ENCODE data around the gene TADA2B.
"Not testable (repeated sequence)": the region's sequence is repeated elsewhere in the genome, so short reads cannot be mapped to it uniquely, and the experiment has no call there.

Gene TADA2B

DNA sequence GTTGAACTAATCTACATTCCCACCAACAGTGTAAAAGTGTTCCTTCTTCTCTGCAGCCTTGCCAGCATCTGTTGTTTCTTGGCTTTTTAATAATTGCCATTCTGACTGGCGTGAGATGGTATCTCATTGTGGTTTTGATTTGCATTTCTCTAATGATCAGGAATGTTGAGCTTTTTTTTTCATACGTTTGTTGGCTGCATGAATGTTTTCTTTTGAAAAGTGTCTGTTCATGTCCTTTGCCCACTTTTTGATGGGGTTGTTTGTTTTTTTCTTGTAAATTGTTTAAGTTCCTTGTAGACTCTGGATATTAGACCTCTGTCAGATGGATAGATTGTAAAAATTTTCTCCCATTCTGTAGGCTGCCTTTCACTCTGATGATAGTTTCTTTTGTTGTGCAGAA is 36.7 kb downstream of the TADA2B start:
- DNase-seq (ENCODE audit: low read depth): not testable (repeated sequence)

DNA sequence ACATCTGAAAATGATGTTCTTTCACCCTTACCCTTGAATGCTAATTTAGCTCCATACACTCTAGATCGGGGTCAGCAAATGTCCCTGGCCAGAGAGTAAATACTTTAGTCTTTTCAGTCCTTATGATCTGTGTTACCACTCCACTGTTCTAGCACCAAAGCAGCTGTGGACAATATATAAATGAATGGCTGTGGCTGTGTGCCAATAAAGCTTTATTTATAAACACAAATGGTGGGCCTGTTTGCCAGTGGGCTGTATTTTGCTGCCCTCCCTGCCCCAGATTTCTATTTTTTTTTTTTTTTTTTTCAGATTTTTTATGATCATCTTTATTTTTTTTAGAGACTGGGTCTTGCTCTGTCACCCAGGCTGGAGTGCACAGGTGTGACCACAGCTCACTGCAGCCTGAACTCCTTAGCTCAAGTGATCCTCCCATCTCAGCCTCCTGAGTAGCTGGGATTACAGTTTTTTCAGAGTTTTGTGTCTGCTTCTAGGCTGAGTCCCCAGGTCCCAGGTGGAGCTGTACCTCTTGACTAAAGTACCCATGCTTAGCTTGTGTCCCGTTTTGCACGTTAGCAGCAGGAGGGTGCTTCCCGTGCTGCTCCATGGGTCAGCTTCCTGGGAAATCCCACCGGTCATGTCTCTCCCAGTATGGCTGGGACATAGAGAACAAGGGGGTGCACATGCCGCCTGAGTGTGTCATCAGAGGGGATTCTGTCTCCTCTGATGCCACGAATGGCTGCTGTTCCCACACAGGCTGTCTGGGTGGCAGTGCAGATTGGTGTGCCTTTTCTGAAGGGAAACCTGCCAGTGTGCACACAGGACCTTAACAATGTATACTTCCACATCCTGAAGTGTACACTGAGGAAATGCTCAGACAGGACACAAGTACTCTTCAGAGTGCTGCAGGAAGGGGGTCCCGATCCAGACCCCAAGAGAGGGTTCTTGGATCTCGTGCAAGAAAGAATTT is 40.7 kb downstream of the TADA2B start:
- no peak for DNase-seq (ENCODE audit: low read depth)

DNA sequence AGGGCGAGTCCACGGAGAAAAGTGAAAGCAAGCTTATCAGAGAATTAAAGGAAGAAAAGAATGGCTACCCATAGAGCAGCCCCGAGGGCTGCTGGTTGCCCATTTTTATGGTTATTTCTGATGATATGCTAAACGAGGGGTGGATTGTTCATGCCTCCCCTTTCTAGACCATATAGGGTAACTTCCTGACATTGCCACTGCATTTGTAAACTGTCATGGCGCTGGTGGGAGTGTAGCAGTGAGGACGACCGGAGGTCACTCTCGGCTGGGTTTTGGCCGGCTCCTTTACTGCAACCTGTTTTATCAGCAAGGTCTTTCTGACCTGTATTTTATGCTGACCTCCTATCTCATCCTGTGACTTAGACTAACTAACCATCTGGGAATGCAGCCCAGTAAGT is 41.4 kb downstream of the TADA2B start:
- not testable (repeated sequence) for DNase-seq (ENCODE audit: low read depth)

DNA sequence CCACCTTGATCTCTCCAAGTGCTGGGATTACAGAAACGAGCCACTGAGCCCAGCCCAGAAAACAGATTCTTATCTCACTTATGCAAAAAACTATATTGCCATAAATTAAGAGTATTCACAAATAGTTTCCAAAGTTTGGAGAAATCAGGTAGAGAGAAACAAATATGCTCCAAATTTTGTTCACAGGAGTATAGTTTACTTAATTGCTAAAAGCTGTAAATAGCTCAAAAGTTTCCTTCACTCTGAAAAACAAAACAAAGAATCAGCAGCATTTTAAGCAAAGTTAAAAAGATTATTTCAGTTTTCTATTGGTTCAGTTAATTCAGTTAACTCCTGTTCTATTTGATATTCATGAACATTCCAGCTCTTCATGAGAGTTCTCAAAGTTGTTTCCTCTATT is 43.2 kb downstream of the TADA2B start:
- DNase-seq (ENCODE audit: low read depth): no peak

DNA sequence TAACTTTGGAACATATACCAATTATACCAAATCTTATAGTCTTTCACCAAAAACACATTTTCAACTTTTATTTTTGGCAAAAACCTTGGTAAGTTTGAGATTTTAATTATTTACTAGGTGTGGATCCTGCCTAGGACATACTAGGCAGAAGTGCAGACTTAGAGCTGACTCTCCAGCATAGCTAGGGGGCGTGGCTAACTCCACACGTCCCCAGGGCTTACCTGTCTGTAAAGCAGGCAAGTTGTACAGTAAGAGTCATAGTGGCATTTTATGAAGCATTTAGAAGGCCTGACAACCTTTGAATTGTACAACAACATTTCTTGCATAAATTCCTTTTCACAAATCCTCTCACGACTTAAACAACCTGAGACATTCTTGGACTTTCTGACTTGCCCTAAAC is 43.9 kb downstream of the TADA2B start:
- no peak for DNase-seq (ENCODE audit: low read depth)

DNA sequence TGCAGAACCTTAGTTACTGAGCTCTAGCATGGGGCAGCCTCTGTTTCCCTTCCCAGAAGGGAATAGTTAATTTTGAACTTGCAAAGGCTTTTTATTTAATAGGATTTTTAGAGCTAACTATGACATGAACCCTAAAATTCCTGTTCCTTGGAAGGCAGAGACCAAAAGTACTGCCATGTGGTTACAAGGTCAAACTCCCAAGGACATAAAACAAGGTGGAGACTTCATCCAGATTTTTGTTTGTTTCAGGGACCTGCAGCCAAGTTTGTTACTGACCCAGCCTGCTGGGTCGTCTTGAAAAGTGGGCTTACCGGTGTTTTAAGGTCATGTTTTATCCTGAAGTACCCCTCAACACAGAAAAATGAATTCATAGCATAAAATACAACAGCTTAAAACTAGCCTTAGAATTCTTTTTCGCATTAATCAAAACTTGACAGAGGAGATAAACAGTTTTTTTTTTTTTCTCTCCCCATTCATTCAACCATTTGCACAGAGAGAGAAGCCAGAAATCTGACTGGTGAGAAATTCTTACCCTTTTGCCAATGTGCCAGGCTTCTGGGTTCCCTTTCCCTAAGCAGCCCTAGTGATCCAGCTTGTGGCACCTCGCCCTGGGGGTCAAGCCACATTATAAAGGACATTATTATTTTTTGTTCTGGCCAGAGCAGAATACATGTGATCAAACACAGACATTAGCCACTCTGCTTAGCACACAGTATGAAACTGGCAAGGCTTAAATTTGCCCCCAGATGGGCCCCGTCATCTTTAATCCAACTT is 46.2 kb downstream of the TADA2B start:
- DNase-seq (ENCODE audit: low read depth): no peak

DNA sequence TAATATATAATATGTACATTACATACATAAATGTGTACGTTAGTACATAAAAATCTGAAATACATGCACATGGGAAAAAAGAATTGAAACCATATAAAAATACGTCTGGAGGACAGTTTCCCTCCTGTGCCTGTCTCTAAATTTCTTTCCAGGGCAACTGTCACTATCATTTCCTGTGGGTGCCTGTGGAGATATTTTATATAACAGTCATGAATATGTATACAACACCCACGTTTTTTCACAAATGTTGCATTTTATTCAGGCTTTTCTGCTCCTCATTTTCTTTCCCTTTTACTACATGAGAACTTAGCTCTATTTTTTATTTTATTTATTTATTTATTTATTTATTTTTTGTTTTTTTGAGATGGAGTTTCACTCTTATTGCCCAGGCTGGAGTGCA is 48.9 kb downstream of the TADA2B start:
- no peak for DNase-seq (ENCODE audit: low read depth)

DNA sequence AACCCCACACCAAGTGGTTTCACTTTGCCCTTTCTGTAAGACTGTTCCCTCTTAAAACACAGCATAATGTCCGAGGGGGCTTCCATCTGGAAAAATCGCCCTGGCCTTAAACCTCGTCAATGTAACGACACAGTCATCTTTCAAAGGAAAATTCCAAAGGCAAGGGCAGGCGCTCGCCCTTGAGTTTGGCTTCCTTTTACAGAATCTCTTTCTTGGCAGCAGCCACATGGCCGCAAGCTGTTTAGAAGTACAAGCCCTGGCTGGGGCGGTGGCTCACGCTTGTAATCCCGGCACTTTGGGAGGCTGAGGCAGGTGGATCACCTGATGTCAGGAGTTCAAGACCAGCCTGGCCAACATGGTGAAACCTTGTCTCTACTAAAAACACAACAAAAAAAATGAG is 51.7 kb downstream of the TADA2B start:
- no peak for DNase-seq (ENCODE audit: low read depth)

DNA sequence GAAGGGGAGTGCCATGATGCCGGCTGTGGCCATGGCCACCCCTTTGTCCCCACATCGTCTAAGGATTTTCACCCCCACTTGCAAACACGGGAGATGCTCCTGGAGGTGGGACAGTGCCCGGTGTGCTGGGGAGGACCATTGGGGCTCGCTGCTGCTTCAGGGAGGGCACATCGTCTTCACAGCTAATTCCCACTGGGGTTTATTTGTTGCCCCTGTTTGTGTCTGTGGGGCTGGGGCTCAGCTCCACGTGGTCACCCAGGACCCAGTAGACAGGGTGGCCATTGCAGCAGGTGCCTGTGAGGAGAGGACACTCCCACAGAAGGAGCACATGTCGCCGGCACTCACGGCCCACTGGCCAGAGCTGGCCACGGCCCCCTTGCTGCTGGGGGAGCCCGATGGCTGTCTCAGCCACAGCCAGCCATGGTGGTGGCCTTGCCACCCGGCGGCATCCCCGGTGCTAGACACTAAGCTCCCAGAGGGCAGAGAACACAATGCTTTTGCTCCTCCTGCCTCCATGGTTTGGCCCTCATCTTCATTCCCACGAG is 52.5 kb downstream of the TADA2B start:
- DNase-seq (ENCODE audit: low read depth): no peak

DNA sequence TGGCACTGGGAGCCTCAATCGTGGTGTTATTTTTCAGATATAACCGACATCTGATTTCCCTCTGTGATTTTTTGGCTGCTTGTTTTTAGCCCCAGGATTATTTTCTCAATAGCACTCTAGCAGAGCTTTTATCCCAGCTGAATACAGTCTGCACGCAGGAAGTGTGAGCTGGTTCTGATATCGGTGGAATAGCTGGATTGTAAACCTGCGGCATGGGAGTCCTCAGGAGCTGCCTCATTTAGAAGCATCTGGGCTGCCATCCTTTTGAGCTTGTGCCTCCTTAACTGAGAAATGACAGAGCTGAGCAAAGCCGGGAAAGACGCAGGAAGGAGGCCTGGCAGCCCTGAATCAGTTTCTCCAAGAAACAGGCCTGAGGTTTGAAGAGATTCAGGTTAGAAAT is 53.1 kb downstream of the TADA2B start:
- DNase-seq (ENCODE audit: low read depth): no peak

DNA sequence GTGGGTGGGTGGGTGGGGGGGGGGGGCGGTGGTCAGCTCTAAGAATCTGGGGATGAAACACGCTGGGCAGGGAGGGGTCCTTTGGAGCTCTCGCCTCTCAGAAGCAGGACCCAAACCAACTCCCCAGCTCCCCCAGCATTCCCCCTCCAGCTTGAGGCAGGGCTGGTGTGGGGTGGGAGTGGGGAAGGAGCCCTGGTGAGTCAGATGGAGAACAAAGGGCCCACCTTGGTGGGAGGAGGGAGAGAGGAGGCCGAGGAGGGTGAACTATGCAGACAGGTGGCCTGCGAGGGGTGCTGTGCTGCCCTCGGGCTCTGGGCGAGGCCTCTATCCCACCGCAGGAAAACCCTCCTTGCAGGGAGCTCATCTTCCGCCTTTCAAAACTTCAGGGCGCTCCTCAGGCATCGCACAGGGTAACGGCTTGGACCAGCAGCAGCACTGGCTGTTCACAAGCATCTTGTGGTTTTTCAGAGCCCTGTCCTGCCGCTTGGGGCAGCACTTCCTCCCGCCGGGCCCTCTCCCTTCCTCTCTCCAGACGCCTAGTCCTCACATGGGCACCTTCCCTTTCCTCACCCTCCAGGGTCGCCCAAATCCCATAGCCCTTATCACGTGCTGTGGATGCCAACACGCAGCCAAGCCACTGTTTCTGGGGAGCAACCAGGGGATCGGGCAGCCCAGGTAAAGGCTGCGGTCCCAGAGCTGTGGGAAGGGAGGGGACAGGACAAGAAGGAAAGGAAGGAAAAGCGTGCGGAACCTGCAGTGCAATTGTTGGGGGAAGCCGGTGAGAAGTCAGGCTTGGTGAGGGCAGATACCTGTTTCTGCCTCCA is 58.7 kb downstream of the TADA2B start:
- DNase-seq (ENCODE audit: low read depth): peak; percentile 40

DNA sequence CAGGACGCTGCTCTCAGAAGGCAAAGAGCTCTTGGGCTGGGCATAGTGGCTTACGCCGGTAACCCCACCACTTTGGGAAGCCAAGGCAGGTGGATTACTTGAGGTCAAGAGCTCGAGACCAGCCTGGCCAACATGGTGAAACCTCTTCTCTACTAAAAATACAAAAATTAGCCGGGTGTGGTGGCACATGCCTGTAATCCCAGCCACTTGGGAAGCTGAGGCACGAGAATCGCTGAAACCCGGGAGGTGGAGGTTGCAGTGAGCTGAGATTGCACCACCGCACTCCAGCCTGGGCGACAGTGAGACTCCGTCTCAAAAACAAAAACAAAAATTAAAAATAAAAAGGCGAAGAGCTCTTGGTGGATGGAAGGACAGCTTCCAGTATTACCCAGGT is 59.3 kb downstream of the TADA2B start:
- not testable (repeated sequence) for DNase-seq (ENCODE audit: low read depth)

DNA sequence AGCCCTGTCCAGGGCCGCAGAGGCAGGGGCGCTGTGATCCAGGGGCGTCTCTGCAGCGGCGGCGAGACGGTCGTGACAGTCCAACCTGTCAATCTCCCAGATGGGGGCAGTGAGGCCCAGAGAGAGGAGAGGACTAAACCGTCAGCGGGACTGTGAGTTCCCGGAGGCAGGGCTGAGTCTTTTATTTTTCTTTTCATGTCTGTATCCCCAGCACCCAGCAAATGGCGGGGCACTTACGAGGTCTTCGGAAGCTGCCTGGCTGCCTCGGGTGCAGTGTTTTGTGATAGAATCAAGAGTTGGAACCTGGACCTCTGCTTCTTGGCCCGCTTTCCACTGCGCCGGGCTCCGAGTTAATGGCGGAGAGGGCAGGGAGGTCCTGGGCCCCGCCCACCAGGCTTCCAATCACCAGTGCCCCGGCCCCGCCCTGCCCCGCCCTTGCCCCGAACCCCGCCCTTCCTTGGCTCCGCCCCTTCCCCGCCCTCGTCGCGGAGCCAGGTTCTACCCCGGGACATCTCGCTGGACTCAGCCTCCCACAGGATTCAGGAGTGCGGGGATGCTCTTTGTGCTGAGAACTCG is 59.9 kb downstream of the TADA2B start:
- DNase-seq (ENCODE audit: low read depth): peak; percentile 73

DNA sequence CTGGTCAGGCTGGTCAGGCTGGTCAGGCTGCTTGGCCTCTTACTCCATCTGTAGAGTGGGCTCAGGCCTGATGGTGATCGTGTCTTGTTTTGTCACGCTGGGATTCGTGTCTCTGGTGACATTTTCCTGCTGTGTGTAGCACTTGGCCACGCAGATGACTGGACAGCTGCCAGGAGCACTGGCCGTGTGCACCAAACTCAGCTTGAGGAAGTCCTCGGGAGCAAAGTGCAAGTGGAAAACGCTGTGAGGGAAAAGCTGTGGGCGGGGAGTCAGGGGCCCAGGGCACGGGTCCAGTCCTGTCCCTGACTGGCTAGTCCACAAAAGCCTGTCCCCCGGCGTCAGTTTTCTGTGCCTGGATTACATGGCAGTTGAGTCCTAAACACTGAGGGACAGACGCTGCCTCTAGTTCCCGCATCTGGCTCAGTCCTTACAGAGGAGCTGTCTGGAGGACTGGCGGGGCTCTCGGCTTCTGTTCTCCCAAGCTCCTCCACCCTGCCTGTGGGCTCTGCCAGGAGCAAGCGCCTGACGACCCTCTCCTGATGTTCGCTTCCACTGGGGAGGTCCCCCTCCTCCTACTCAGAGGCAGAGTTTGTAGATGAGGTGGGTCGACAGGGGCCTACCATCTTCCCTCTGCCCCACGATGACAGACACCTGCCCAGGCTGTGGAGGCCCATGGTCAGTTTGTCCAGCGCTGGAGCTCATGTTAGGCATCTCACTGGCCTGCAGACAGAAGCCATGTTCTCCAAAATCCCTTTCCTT is 60.6 kb downstream of the TADA2B start:
- DNase-seq (ENCODE audit: low read depth): no peak

DNA sequence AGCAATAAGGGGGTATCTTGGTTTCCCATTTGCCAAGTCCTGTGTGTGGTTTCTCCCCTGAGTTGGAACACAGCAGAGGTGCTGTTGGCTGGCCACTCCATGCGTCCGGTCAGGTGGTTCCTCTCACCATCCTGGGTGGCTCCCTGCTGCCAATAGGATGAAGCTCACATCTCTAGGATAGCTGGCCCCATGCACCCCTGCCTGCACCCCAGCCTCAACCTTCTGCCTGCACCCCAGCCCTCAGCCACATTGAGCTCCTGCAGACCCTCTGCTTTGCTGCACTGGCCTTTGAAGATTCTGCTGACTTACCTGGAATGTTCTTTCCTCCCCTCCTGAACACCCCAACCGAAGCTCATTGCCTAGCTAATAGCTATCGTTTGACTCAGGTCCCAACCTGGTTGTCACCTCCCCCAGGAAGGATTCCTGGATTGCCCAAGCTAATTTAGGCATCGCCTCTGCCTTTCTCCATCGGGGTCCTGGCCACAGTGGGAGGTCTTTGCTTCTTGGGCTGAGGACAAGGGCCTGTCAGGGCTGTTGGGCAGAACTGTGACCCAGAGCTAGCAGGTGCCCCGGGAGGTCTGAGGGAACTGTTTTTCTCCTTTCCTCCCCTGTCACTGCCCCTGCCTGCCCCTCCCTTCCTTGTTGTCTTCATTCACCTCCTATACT is 61.3 kb downstream of the TADA2B start:
- no peak for DNase-seq (ENCODE audit: low read depth)

DNA sequence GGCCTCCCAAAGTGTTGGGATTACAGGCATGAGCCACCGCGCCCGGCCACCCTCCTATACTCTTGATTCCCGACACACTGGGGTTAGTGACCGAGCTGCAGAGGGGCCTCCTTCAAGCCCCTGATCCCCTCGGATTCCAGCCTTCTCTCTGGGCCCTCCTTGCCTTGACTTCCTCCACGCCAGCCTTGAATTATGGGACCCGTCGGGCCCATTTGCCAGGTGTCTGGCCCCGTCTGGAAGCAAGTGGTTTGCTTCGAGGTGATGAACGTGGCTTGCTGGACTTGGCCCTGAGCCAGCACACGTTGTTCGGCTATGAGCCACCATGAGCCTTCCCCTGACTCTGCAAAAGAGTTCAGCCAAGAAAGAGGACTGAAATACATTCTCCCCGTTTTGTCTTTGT is 62.1 kb downstream of the TADA2B start:
- no peak for DNase-seq (ENCODE audit: low read depth)

DNA sequence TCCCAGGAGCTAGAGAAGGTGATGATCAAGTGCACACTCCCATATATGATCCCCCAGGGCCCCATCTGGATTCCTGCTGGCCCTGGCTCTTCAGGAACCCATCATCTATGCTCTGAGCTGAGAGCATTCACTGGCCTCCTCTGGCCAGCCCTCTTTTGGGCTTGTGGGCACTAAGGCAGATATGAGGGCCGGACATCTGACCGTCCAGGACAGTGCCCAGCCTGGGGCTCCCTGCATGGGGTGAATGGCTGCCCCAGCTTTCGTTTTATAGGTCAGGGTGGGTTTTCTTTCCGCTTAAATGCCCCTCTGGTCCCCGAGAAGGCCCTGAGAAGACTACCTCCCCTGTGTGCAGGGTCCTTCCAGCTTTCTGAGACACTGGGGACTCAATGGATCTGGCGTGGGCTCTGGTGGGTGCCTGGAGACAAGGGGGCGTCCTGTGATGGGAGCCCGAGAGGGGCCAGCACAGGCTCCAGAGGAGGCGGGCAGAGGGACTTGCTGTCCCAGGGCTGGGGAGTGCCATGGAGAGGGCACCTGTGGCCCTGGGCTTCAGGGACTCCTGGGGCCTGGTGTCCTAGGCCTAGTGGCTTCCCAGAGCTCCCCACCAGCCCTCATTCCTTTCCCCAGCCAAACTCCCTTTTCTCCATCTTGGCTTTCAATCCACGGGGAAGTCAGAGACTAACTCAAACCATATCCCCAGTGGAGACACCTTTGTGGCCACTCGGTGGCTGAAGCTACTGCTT is 64.2 kb downstream of the TADA2B start:
- no peak for DNase-seq (ENCODE audit: low read depth)

All from activated T-cell treated with anti-CD3 and anti-CD28 coated beads for 24 hours (primary cell).